NOMO-1 (cell line): ENCODE measurements around the gene VAPA.
A peak's percentile ranks its signal among the peaks of the same experiment; 100 is the strongest.
"Not testable (repeated sequence)": the region's sequence is repeated elsewhere in the genome, so short reads cannot be mapped to it uniquely, and the experiment has no call there.

Experiments used
- DNase-seq, 2 experiments: peaks; one replicate each; lab custom pipeline; 2025; ENCODE audit not compliant: unreplicated experiment in 2 of 2; lab: John Stamatoyannopoulos, UW

VAPA gene

GRCh38 chr18:9912285-9912684, 1.5 kb upstream of the VAPA start:
- DNase-seq: not testable (repeated sequence)

DNA sequence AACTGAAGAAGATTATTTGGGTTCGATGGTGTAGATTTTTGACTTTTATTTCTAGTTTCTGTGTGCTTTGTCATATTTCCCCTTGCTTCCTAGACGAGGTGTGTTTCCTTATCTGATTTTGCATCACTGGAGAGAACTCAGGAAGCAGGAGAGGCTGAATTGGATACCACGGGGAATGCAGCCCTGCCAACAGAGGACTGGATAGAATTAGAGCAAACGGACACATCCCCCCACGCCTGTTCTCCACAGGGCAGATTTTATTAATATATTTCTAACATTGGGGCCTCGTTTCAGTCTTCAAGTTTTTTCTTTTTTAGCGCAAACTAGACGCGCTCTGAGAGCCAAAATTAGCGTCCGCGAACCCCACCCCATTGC, 678 bp upstream of the VAPA start:
- DNase-seq: no peak

- peak in 1 of 2 experiments; percentile 25 for DNase-seq
Measured at GRCh38 chr18:9914334-9914583, 443 bp downstream of the VAPA start.

GRCh38 chr18:9914584-9915290, 921 bp downstream of the VAPA start:
- peak; percentile 53 to 56 for DNase-seq

DNA sequence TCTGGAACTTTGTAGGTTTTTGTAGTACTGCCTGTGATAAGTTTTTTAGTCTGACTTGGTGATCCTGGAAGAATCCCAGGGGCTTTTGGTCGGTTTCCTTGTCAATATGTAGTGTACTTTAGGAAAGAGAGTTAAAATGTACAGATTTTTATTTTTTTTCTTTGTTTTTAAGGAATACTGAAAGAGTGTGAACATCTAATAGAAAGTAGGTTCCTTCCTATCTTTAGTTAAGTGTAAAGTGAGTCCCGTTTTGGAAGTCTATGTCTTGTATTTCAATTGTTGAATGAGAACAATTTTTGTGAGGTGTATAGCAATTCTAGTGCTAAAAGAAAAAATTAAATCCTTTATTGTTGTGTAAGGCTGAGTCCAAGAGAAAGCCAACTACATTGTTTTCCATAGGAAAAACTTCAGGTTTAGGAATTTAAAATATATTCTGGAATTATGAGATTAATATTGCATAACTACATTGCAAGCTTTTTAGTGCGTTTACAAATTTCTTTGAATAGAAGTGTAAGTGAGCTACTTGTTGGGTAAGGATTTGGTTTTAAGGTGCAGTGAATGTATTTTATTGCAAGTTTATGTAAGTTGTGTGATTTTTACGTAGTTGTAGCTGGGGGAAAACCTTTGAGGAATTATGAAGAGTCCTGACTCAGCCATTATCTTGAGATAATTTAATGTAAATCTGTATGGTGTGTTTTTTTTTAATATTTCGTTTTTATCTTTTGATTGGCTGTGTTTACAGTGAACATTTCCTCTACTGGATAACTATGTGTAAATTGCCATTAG, 1.7 kb downstream of the VAPA start:
- peak in 1 of 2 experiments; percentile 26 for DNase-seq

DNA sequence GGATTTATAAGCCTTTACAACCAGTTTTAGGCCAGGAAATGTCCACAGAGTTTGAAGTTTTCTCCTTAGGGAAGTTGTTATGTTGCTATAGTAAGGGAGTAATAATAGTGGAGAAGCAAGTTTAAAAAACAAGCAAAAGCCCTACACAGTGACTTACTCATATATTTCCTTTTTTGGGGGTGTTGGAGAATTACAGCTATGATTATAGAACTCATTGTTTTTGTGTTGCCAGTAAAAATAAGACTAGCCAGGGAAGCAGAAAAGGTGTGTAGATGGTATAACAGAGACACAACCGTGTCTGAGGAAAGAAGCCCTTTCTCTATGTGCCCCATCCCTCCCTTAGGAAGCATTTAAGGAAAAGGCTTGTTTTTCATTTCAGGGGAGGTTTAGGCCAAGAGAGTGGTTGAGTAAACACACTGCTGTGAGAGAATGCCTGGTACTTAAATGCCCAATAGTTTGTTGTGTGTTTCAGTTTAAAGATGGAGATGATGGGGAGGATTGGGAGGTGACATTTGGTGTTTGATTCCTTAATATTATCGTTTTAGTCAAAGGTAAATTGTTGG, 2.3 kb downstream of the VAPA start:
- DNase-seq: peak; percentile 18 to 34

GRCh38 chr18:9916808-9917207, 3.0 kb downstream of the VAPA start:
- DNase-seq: no peak

DNA sequence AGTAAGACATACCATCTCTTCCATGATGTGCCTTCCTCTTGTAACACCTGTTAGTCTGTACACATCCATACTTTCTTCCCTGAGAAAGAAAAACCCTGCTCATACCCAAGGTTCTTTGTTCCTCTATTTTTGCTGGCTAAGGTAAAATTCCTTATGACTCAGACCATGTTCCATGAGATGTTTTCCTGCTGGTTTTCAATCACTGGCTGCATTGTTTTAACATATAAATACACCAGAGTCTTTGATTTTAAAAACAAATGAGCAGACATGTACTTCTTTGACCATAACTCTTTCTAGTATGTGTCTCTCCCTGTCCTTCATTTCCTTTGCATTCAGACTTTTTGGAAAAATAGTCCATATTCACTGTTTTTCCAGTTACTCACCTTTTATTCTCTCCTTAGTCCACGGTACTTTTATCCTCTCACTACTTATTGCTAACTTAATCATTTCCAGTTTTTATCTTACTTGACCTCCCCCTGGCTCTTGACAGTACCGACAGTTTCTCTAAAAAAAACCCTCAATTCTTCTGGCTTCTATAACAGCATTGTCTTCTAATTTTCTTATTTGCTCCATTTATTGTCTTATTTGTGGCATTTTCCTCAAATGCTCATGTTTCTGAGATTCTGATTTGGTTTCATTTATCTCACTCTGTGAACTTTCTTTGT, 4.3 kb downstream of the VAPA start:
- no peak for DNase-seq

- DNase-seq: no peak
Measured at GRCh38 chr18:9919564-9920232, 5.9 kb downstream of the VAPA start.

DNA sequence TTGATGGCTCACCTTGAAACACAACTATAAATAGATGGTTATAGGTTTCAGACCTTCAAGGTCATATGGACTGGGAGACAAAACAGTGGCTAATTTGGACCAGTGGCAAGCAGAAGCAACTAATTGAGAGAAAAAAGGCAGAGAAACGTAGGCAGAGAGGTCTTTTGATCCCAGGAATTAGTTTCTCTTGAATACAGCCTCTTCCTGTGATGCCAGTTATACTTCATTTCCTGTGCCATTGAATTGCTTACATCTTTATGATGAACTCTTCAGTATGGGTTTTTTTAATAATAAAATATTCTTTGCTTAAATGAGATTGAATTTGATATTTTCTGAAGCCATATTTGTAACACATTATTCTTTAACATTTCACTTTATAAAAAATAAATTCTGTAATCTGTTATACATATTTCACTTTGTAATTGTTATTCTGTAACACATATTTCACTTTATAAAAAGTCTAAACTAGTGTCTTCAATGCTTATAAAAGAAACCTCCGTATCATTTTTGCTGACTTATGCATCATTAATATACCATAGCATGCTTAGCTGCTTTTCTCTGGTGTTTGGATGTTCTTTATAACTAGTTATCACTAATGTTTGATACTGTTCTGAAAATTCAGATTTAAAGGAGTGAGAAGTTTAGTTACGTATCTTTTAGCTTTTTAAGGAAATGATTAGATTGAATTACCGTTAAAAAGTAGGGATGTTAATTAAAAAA, 8.9 kb downstream of the VAPA start:
- no peak for DNase-seq

DNA sequence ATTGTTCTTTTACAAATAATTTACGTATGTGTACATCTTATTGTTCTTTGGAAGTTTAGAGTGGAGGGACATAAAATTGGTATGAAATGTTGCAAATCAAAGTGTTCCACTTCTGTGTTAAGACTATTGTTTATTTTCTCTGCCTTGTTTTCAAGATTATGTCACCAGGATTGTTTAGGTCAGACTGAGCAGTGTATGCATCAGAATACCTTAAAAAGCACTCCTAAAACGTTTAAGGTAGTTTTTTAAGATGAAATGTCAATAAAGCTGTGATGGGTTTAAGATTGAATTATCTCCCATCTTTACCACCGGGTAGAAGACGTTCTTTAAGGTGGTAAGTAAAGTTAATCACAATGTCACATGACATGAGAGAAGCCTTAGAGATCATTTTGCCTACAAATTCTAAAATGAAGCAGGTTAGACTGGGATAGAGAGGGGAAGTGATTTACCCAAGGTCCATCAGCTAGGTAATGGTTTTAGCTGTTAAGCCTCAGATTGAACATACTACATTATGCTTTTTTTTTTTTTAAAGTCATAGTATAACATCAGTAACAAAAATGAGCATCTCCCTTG, 10.6 kb downstream of the VAPA start:
- DNase-seq: no peak

GRCh38 chr18:9925369-9925768, 11.6 kb downstream of the VAPA start:
- DNase-seq: no peak

GRCh38 chr18:9925795-9926194, 12.0 kb downstream of the VAPA start:
- DNase-seq: no peak

DNA sequence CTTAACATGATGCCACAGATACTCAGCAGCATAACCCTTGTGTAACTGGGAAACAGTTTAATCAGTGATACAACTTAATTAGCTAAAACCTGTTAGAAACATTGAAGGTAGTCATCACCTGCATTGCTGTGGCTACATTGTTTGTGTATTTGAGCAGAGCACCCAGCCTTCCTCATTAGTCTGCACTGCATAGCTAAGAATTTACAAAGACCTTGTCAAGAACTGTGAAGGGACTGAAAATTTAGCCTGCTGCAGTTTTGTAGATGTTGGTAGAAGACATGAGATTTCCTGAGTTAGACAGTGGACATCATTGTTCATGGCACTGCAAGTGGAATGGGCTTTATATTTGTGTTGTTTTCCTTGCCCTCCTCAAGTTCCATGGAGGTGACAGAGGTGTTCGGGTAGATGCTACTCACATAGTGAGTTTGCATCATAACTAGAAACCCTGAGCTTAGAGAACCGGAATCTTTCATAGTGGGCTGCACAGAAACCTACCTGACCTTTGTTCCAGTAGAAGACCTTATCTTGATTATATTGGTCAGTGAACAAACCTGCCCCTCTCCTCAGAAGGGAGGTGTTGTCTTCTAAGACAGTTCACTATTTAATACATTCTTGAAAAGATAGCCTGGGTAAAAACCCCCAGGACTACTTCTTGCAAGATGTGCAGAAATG, 12.5 kb downstream of the VAPA start:
- no peak for DNase-seq

DNA sequence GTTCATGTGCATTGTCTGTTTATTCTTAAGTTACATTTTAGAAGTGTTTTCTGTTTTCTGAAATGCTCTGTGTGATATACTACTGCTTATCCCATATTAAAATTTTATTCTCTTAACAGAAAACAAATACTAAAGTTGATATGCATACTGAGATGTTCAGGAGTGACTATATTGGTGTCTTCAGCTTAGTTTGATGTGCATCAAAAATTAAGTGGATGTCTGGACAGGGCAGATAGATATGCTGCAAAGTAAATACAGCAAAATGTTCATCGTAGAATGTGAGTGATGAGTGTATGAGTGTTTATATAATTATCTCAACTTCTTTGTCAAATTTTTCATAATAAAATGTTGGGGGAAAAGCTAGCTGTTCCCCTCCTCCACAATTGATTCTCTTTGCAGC, 13.2 kb downstream of the VAPA start:
- DNase-seq: no peak

DNA sequence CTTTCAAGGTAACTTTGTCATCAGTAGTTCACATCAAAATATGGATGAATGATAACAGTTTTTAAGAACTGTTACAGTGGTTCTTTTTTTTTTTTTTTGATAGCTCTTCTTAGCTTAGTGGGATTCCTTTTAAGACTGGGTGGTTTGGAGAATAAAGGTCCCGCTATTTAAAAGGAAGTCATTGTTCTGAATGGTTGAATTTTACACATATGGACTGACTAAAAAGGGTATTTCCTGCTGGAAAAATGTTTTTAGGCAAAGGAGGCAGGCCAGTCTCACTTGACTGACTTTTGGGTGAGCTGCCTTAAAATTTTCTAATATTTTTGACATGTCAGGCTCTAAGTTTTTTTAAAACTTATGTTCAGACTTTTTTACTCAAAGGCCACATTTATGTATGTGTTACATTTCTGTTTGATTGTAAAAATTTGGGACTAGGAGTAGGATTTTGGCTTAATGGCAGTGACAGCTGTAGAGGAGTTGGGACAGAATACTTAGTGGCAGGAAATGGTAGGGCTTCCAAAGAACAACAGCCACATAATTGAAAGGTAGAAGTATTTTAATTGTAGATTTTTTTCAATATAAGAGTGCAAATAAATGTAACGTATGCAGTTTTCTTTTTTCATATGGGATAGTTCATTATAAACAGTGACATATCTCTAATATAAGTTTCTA, 13.7 kb downstream of the VAPA start:
- no peak for DNase-seq

GRCh38 chr18:9928646-9929259, 14.9 kb downstream of the VAPA start:
- DNase-seq: no peak

DNA sequence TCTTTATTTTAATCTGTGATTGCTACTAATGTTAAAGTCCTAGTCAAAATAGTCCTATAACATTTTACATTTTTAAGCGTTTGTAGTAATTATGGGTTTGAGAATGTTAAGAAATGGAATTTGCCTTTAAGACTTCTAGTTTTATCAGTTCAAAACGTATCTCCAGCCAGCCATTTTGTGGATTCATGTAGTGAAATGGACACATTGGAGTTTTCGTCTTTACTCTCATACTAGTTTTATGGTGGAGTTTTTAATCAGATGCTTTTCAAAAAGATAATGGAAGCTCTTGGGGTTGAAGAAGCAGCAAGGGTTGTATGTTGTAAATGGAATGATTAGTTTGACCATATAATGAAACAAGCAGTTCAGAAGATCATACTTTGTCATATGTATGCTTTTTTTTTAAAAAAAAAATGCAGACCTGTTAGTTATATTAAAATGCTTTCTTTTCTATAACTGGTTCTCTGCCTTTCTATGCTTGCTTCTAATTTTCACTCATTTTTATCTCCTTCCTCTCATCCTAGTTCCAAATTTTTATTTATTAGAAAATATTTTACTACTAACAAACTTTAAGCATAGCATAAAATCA, 16.6 kb downstream of the VAPA start:
- DNase-seq: no peak
